ENCODE measurements around the gene PPP1R15A. TPM values are rescaled to one million over a fixed set of nuclear protein-coding genes. Genes with fewer than 3 reads are reported as not detected.
"Not testable (repeated sequence)": the region's sequence is repeated elsewhere in the genome, so short reads cannot be mapped to it uniquely, and the experiment has no call there.

PPP1R15A gene
- total RNA-seq, 1 donor from 2014 or later = 10.6 TPM

- H3K27me3 ChIP-seq = no peaks in the 10 kb centered on the region
- Mint-ChIP-seq H3K27ac (no peak overlapping the region), H3K36me3 (no peaks in the 10 kb centered on the region), H3K9me3 (peaks cover 5% of the 10 kb centered on the region), H3K4me1 (peaks cover 7% of the 10 kb centered on the region), H3K4me3 (peak overlapping the region; percentile 7), H3K27me3 (ENCODE audit: insufficient read depth, low read depth) (peaks cover 5% of the 10 kb centered on the region)
- no peak overlapping the region for H3K4me2 ChIP-seq
- H4K20me1 ChIP-seq (ENCODE audit: low read depth) = no peaks in the 10 kb centered on the region
- DNase-seq (ENCODE audit: low spot score) = no peak
- H3K9ac ChIP-seq = no peak overlapping the region
- no peaks in the 10 kb centered on the region for H3K79me2 ChIP-seq (ENCODE audit: low read depth)
- H3F3A ChIP-seq (ENCODE audit: low read depth) = no peaks in the 10 kb centered on the region
- H3K4me1 ChIP-seq = no peaks in the 10 kb centered on the region
- TF ChIP-seq EZH2phosphoT487 (IDR thresholded peaks at IDR 0.05) = no peak
- no peak for TF ChIP-seq EZH2 (IDR thresholded peaks at IDR 0.05)
- no peak for TF ChIP-seq CTCF (IDR thresholded peaks at IDR 0.05)
- no peak overlapping the region for H2AFZ ChIP-seq (replicated peaks)
- no peaks in the 10 kb centered on the region for H3K9me3 ChIP-seq (ENCODE audit: low read depth)
- no peak overlapping the region for H3K27ac ChIP-seq
- no peak overlapping the region for H3K4me3 ChIP-seq
- no peaks in the 10 kb centered on the region for H3K36me3 ChIP-seq
These were observed 18.3 kb downstream of the PPP1R15A start for GRCh38 chr19:48890551-48890950.

GRCh38 chr19:48895226-48895625, 23.0 kb downstream of the PPP1R15A start:
- Histone ChIP-seq H2AFZ (replicated peaks) (no peak overlapping the region), H3K4me3 (peak overlapping the region; percentile 7), H3K4me2 (peak overlapping the region; percentile 63)

GRCh38 chr19:48896191-48896720, 24.0 kb downstream of the PPP1R15A start:
- H3K27ac Mint-ChIP-seq = no peak overlapping the region

More at GRCh38 chr19:48895226-48895625, 23.0 kb downstream of the PPP1R15A start:
- H3K9me3 ChIP-seq (ENCODE audit: low read depth) = no peaks in the 10 kb centered on the region
- no peak for TF ChIP-seq CTCF (IDR thresholded peaks at IDR 0.05)
- no peak for TF ChIP-seq EZH2 (IDR thresholded peaks at IDR 0.05)
- no peak for TF ChIP-seq EZH2phosphoT487 (IDR thresholded peaks at IDR 0.05)
- H3K27ac ChIP-seq = no peak overlapping the region
- H3K79me2 ChIP-seq (ENCODE audit: low read depth) = no peaks in the 10 kb centered on the region
- DNase-seq (ENCODE audit: low spot score) = no peak
- H3F3A ChIP-seq (ENCODE audit: low read depth) = peaks cover 17% of the 10 kb centered on the region
- no peak overlapping the region for H3K9ac ChIP-seq
- peaks cover 5% of the 10 kb centered on the region for H3K9me3 Mint-ChIP-seq
- no peak overlapping the region for H3K27ac Mint-ChIP-seq
- H3K4me1 Mint-ChIP-seq = peaks cover 18% of the 10 kb centered on the region
- H3K36me3 Mint-ChIP-seq = no peaks in the 10 kb centered on the region
- no peaks in the 10 kb centered on the region for H3K36me3 ChIP-seq
- H4K20me1 ChIP-seq (ENCODE audit: low read depth) = no peaks in the 10 kb centered on the region
- H3K4me3 Mint-ChIP-seq = no peak overlapping the region
- H3K4me1 ChIP-seq = no peaks in the 10 kb centered on the region
- H3K27me3 Mint-ChIP-seq (ENCODE audit: insufficient read depth, low read depth) = peaks cover 2% of the 10 kb centered on the region
- no peaks in the 10 kb centered on the region for H3K27me3 ChIP-seq

GRCh38 chr19:48897181-48897580, 25.0 kb downstream of the PPP1R15A start:
- Mint-ChIP-seq H3K4me1 (peaks cover 20% of the 10 kb centered on the region), H3K9me3 (peaks cover 3% of the 10 kb centered on the region), H3K36me3 (peaks cover 4% of the 10 kb centered on the region), H3K27me3 (ENCODE audit: insufficient read depth, low read depth) (no peaks in the 10 kb centered on the region), H3K4me3 (no peak overlapping the region), H3K27ac (no peak overlapping the region)
- H3F3A ChIP-seq (ENCODE audit: low read depth) = peaks cover 17% of the 10 kb centered on the region
- H3K79me2 ChIP-seq (ENCODE audit: low read depth) = peaks cover 19% of the 10 kb centered on the region
- no peaks in the 10 kb centered on the region for H3K4me1 ChIP-seq
- H3K27me3 ChIP-seq = no peaks in the 10 kb centered on the region
- H3K27ac ChIP-seq = no peak overlapping the region
- no peak overlapping the region for H3K4me2 ChIP-seq
- TF ChIP-seq EZH2phosphoT487 (IDR thresholded peaks at IDR 0.05) = no peak
- no peak for TF ChIP-seq CTCF (IDR thresholded peaks at IDR 0.05)
- TF ChIP-seq EZH2 (IDR thresholded peaks at IDR 0.05) = no peak
- no peaks in the 10 kb centered on the region for H3K36me3 ChIP-seq
- H2AFZ ChIP-seq (replicated peaks) = no peak overlapping the region
- no peak overlapping the region for H3K4me3 ChIP-seq
- H3K9me3 ChIP-seq (ENCODE audit: low read depth) = no peaks in the 10 kb centered on the region
- no peak for DNase-seq (ENCODE audit: low spot score)
- peaks cover 4% of the 10 kb centered on the region for H4K20me1 ChIP-seq (ENCODE audit: low read depth)
- no peak overlapping the region for H3K9ac ChIP-seq

More at GRCh38 chr19:48896191-48896720, 24.0 kb downstream of the PPP1R15A start:
- no peak for TF ChIP-seq EZH2phosphoT487 (IDR thresholded peaks at IDR 0.05)
- Histone ChIP-seq H3K4me2 (peak overlapping the region; percentile 63), H3K9ac (no peak overlapping the region), H3K4me3 (peak overlapping the region; percentile 7), H2AFZ (replicated peaks) (peak overlapping the region; percentile 8), H3K79me2 (ENCODE audit: low read depth) (peaks cover 10% of the 10 kb centered on the region), H3K9me3 (ENCODE audit: low read depth) (no peaks in the 10 kb centered on the region), H4K20me1 (ENCODE audit: low read depth) (peaks cover under 1% of the 10 kb centered on the region), H3K36me3 (no peaks in the 10 kb centered on the region), H3K27ac (no peak overlapping the region), H3F3A (ENCODE audit: low read depth) (peaks cover 17% of the 10 kb centered on the region), H3K27me3 (no peaks in the 10 kb centered on the region), H3K4me1 (no peaks in the 10 kb centered on the region)
- H3K27me3 Mint-ChIP-seq (ENCODE audit: insufficient read depth, low read depth) = peaks cover 2% of the 10 kb centered on the region
- H3K9me3 Mint-ChIP-seq = peaks cover 3% of the 10 kb centered on the region
- no peak overlapping the region for H3K4me3 Mint-ChIP-seq
- no peaks in the 10 kb centered on the region for H3K36me3 Mint-ChIP-seq
- H3K4me1 Mint-ChIP-seq = peaks cover 24% of the 10 kb centered on the region
- DNase-seq (ENCODE audit: low spot score) = peak; percentile 79

- H3K9me3 Mint-ChIP-seq; H2AFZ ChIP-seq (replicated peaks); H3K9me3 ChIP-seq (ENCODE audit: low read depth); H3K27me3 ChIP-seq; H3K4me1 ChIP-seq; H3K36me3 ChIP-seq; H3K36me3 Mint-ChIP-seq; H3K27me3 Mint-ChIP-seq (ENCODE audit: insufficient read depth, low read depth); H4K20me1 ChIP-seq (ENCODE audit: low read depth); H3K9ac ChIP-seq; DNase-seq (ENCODE audit: low spot score): not testable (repeated sequence)
- Histone ChIP-seq H3K4me2 (peak overlapping the region; percentile 63), H3K79me2 (ENCODE audit: low read depth) (peaks cover 23% of the 10 kb centered on the region), H3K27ac (peak overlapping the region; percentile 77), H3K4me3 (peak overlapping the region; percentile 84), H3F3A (ENCODE audit: low read depth) (peaks cover 17% of the 10 kb centered on the region)
- Mint-ChIP-seq H3K4me3 (peak overlapping the region; percentile 96), H3K4me1 (peaks cover 19% of the 10 kb centered on the region), H3K27ac (peak overlapping the region; percentile 57)
These were observed 27.1 kb downstream of the PPP1R15A start for GRCh38 chr19:48899386-48899749.
